ENCODE data around the gene STRAP.
A peak's percentile ranks its signal among the peaks of the same experiment; 100 is the strongest.

STRAP gene, protein sequence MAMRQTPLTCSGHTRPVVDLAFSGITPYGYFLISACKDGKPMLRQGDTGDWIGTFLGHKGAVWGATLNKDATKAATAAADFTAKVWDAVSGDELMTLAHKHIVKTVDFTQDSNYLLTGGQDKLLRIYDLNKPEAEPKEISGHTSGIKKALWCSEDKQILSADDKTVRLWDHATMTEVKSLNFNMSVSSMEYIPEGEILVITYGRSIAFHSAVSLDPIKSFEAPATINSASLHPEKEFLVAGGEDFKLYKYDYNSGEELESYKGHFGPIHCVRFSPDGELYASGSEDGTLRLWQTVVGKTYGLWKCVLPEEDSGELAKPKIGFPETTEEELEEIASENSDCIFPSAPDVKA

DNA sequence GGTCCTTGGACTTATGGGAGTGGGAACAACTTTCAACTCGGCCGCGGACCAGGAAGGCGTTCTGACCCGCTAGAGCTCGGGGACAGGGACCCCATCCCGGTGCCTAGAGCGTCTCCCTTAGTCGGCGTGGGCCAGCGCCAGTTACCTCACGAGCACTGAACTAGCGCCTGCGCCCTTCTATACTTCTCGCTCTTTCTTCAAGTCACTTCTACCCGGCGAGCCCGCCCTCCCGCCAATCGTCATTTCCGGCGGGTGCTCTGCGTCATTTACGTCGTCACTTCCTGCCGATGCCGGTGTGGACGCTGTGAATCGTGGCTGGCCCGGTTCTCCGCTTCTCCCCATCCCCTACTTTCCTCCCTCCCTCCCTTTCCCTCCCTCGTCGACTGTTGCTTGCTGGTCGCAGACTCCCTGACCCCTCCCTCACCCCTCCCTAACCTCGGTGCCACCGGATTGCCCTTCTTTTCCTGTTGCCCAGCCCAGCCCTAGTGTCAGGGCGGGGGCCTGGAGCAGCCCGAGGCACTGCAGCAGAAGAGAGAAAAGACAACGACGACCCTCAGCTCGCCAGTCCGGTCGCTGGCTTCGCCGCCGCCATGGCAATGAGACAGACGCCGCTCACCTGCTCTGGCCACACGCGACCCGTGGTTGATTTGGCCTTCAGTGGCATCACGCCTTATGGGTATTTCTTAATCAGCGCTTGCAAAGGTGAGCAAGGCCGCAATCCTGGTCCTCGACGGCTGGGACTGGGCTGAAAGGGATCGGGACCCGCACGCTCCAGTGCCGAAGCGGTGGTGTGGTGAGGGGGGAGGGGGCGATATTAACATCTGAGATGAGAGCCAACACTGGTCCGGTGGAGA is at the start of gene STRAP:
STRAP (plus strand) TSS at position 270 of the 854 bp plus-strand sequence; CDS start at position 591, 321 bp downstream.
- H3K9ac ChIP-seq (ENCODE audit: low read length): peak within 1 kb of the TSS; percentile 96
- peak within 1 kb of the TSS; percentile 94 for H3K4me3 ChIP-seq (ENCODE audit: low read length)
- DNase-seq: peak; percentile 97
- TF ChIP-seq EZH2phosphoT487 (IDR thresholded peaks at IDR 0.05; ENCODE audit: low read length) (no peak), EZH2 (optimal IDR thresholded peaks at IDR 0.05; ENCODE audit: low read depth, low read length) (no peak)
- TF ChIP-seq, protein P1, sequence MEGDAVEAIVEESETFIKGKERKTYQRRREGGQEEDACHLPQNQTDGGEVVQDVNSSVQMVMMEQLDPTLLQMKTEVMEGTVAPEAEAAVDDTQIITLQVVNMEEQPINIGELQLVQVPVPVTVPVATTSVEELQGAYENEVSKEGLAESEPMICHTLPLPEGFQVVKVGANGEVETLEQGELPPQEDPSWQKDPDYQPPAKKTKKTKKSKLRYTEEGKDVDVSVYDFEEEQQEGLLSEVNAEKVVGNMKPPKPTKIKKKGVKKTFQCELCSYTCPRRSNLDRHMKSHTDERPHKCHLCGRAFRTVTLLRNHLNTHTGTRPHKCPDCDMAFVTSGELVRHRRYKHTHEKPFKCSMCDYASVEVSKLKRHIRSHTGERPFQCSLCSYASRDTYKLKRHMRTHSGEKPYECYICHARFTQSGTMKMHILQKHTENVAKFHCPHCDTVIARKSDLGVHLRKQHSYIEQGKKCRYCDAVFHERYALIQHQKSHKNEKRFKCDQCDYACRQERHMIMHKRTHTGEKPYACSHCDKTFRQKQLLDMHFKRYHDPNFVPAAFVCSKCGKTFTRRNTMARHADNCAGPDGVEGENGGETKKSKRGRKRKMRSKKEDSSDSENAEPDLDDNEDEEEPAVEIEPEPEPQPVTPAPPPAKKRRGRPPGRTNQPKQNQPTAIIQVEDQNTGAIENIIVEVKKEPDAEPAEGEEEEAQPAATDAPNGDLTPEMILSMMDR (IDR thresholded peaks at IDR 0.05; ENCODE audit: low read length): no peak
- 0 out of 2 replicates have a peak, but pooled peaks cover 16% of the 10 kb centered on the region for H3K4me1 ChIP-seq (ENCODE audit: low read length)
- peak within 1 kb of the TSS; percentile 93 for H3K4me2 ChIP-seq (ENCODE audit: low read depth, low read length)
- no peaks in the 10 kb centered on the region for H3K9me3 ChIP-seq (replicated peaks; ENCODE audit: insufficient read depth, low read length)
- H3F3A ChIP-seq (ENCODE audit: insufficient read depth, low read length): 0 out of 2 replicates have a peak, but pooled peaks cover 6% of the 10 kb centered on the region
- H4K20me1 ChIP-seq (ENCODE audit: insufficient read depth, low read length): peaks cover 15% of the 10 kb centered on the region; the same call in 1 of the 2 replicates
- peak within 1 kb of the TSS; percentile 95 for H3K27ac ChIP-seq (ENCODE audit: low read length)
- no peaks in the 10 kb centered on the region for H3K27me3 ChIP-seq (replicated peaks; ENCODE audit: insufficient read depth, low read length)
- no peaks in the 10 kb centered on the region for H3K9me2 ChIP-seq (replicated peaks; ENCODE audit: insufficient read depth, low read length)
- H2AFZ ChIP-seq (ENCODE audit: low read length): peak within 1 kb of the TSS; percentile 93
- H3K79me2 ChIP-seq (ENCODE audit: low read length): peaks cover 51% of the 10 kb centered on the region
- no peaks in the 10 kb centered on the region for H3K36me3 ChIP-seq (replicated peaks; ENCODE audit: insufficient read depth, low read length)

DNA sequence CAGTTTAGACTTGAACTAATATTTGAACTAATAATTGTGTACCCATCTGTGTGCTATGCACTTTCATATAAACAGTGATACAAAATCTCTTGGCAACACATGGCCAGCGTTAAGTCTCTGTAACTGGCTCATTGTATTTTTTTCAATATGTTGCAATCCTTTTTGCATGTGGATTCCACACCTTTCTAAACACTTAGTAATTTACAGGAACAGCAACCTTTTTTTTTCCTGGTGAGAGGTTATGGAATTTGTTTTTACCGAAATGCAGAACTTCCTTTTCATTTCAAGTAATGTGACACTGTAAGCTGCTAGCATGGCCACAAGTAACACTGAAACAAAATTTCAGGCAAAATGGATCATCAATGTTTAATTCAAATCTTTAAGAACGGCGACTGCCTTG is 47.6 kb upstream of the STRAP start:
- no peak overlapping the region for H3K27ac ChIP-seq (ENCODE audit: low read length)
- no peaks in the 10 kb centered on the region for H3K79me2 ChIP-seq (ENCODE audit: low read length)
- TF ChIP-seq EZH2 (optimal IDR thresholded peaks at IDR 0.05; ENCODE audit: low read depth, low read length): no peak
- TF ChIP-seq EZH2phosphoT487 (IDR thresholded peaks at IDR 0.05; ENCODE audit: low read length): no peak
- TF ChIP-seq, protein P1 (IDR thresholded peaks at IDR 0.05; ENCODE audit: low read length): no peak
- H3K27me3 ChIP-seq (replicated peaks; ENCODE audit: insufficient read depth, low read length): no peaks in the 10 kb centered on the region
- DNase-seq: no peak
- H3K9me2 ChIP-seq (replicated peaks; ENCODE audit: insufficient read depth, low read length): no peaks in the 10 kb centered on the region
- H3K4me1 ChIP-seq (ENCODE audit: low read length): no peaks in the 10 kb centered on the region
- no peaks in the 10 kb centered on the region for H3F3A ChIP-seq (ENCODE audit: insufficient read depth, low read length)
- no peak overlapping the region for H2AFZ ChIP-seq (ENCODE audit: low read length)
- H3K9me3 ChIP-seq (replicated peaks; ENCODE audit: insufficient read depth, low read length): no peaks in the 10 kb centered on the region
- no peak overlapping the region for H3K4me2 ChIP-seq (ENCODE audit: low read depth, low read length)
- H3K4me3 ChIP-seq (ENCODE audit: low read length): no peak overlapping the region
- H4K20me1 ChIP-seq (ENCODE audit: insufficient read depth, low read length): no peaks in the 10 kb centered on the region
- no peak overlapping the region for H3K9ac ChIP-seq (ENCODE audit: low read length)
- no peaks in the 10 kb centered on the region for H3K36me3 ChIP-seq (replicated peaks; ENCODE audit: insufficient read depth, low read length)

DNA sequence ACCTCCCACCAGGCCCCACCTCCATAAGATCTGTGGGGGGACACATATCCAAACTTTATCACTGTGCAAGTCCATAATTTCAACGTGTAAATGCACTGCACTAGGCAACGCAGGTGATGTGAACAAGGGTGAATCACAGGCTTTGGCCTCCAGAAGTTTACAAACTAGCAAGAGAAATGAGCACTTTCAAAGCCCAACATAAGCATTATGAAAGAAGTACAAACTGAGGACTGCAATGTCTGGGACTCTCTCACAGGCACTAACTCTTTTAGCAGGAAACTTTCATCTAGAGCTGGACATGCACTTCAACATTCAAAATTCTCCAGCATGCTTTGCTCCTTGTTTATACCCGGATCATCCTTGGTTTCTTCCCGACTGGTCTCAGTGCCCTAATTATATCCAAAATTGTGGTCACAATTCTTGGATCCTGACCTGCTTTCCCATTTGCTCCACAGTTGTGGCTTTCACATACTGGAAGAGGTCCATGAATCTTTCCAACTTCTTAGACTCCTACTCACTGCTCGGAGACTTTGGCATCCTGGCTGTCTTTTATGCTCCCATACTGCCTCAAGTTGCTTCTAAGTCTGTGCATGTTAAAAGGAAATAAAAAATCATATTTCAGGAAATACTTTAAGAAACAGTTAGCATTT is 44.9 kb upstream of the STRAP start:
- no peak overlapping the region for H3K9ac ChIP-seq (ENCODE audit: low read length)
- no peak overlapping the region for H2AFZ ChIP-seq (ENCODE audit: low read length)

More for the DNA sequence above, 44.9 kb upstream of the STRAP start:
- no peaks in the 10 kb centered on the region for H4K20me1 ChIP-seq (ENCODE audit: insufficient read depth, low read length)
- H3K4me3 ChIP-seq (ENCODE audit: low read length): no peak overlapping the region
- no peaks in the 10 kb centered on the region for H3K36me3 ChIP-seq (replicated peaks; ENCODE audit: insufficient read depth, low read length)
- no peak for DNase-seq
- TF ChIP-seq EZH2phosphoT487 (IDR thresholded peaks at IDR 0.05; ENCODE audit: low read length) (no peak), EZH2 (optimal IDR thresholded peaks at IDR 0.05; ENCODE audit: low read depth, low read length) (no peak)
- TF ChIP-seq, protein P1 (IDR thresholded peaks at IDR 0.05; ENCODE audit: low read length): no peak
- H3K4me2 ChIP-seq (ENCODE audit: low read depth, low read length): no peak overlapping the region
- H3K9me2 ChIP-seq (replicated peaks; ENCODE audit: insufficient read depth, low read length): no peaks in the 10 kb centered on the region
- no peaks in the 10 kb centered on the region for H3K27me3 ChIP-seq (replicated peaks; ENCODE audit: insufficient read depth, low read length)
- no peak overlapping the region for H3K27ac ChIP-seq (ENCODE audit: low read length)
- H3K9me3 ChIP-seq (replicated peaks; ENCODE audit: insufficient read depth, low read length): no peaks in the 10 kb centered on the region
- no peaks in the 10 kb centered on the region for H3F3A ChIP-seq (ENCODE audit: insufficient read depth, low read length)
- H3K4me1 ChIP-seq (ENCODE audit: low read length): no peaks in the 10 kb centered on the region
- H3K79me2 ChIP-seq (ENCODE audit: low read length): no peaks in the 10 kb centered on the region
